HEK293T (cell line): ENCODE results near the gene HSPA1L.

Experiments used
- ARNT ChIP-seq: fragments of 450-650 bp; IDR thresholded peaks from 2 replicates; pipeline ENCODE4 v1.6.1; 2017; ENCODE audit warnings: mild to moderate bottlenecking
- FOXA1 ChIP-seq: fragments of 450-650 bp; IDR thresholded peaks from 2 replicates; pipeline ENCODE4 v1.6.1; 2016; ENCODE audit warnings: mild to moderate bottlenecking
- SUZ12 ChIP-seq: fragments of 450-650 bp; IDR thresholded peaks from 2 replicates; pipeline ENCODE4 v1.6.1; 2016; ENCODE audit warnings: mild to moderate bottlenecking

DNA sequence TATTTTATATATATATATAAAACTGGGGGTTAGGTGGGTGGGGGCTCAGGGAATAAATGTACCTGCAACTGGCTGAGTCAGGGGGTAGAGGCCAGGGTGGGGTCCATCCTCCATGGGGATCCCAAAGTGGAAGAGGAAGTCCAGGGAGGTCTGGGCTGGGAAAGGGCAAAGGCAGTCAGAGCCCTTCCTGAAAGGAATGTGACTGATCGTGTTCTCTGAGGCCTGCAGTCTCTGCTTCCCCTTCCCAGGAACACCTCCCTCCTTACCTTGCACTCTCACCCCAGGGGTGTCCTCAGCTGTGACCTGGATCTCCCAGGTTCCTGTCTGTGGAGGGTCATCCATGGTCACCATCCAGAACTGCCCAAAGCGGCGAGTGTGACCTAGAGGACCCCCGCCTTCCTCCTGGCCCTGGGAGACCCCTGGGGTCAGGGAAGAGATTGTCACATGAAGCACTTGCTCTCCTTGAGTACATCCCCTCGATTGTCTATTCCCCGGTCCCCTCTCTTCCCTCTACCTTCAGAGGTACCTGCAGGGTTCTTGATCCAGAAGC, 47.9 kb downstream of the HSPA1L start:
- TF ChIP-seq FOXA1 (no peak), SUZ12 (no peak), ARNT (no peak)
